Dedifferentiated amniotic fluid mesenchymal stem cell (primary cell): ENCODE measurements around the gene ITIH3.

Source experiments
- DNase-seq: peaks from one replicate; pipeline ENCODE4 v3.0.0-alpha.2; 2016; ENCODE audit errors: extremely low spot score

ITIH3 gene

DNA sequence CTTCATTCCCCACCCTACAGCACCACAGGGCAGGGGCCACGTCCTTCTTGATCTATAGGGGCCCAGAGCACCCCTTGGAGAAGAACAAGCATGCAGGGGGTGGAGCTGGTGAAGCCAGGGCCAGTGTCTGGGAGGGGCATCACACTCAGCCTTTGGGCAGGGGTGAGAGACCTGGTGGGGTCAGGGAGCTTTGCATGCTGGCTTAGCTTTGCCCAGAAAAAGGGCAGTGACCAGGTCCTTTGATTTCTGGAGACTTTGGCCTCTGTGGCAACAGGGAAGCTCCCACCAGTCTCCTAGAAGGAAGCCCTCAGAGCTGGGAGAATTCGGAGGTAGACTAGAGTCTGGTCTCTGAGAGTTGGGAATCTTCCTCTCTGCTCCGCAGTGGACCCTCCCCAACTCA, 34.9 kb downstream of the ITIH3 start:
- no peak for DNase-seq

DNA sequence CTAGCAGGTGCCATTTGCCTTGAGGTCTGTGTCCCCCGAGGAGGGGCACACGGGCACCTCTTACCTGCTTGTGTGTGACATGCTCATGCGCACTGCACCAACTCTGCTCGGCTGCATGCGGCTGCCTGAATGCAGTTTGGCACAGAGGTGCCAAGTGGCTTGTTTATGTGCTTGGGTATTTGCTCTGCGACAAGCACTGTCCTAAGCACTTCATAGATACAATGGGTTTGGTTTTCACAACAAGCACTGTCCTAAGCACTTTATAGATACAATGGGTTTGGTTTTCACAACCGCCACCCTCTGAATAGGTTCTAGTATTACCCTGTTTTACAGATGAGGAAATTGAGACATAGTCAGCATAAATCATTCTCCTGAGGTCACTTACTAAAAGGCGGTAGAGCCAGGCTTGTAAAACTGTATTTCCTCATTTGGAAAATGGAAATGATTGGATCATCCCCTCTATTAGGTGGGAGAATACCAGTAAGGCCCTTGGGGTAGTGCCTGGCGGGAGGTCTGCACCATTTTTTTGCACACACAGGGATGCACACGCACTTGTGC, 35.4 kb downstream of the ITIH3 start:
- DNase-seq = no peak

DNA sequence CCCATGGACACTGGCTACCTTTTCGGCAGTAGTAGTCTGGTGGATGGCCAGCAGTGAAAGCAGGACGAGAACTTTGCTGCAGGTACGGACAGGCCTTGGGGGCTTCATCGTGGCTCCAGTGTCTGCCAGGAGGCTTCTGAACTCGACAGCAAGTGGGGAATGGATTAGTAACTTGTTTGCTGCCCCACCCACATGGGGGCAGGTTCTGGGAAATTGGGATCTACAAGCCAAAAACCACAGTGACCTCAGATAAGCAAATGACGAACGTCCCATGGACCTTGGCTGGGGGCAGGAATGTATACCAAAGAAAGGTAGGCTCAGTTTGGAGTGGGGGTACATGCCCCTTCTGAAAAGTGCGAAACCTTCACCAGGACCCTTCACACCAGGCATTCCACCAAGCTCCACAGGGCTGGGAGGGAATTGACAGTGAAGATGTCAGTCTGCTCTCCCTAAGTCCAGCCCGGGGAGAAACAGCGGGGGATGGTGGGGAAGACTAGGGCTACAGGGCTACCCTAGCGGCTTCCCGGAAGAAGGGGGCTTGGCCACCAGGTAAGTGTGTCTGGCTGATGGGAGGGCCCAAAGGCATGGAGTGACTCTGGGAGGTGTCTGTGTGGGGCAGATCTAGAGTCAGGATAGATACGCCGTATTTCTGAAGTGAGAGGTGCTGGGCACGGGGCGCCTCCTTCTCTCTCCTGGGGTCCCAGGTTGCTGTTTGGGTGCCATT, 36.1 kb downstream of the ITIH3 start, which contains the start of gene ITIH4:
Gene ITIH4 (minus strand): TSS at position 138 of the 724 bp plus-strand sequence. CDS start 30 bp downstream, at position 108.
- DNase-seq = no peak

DNA sequence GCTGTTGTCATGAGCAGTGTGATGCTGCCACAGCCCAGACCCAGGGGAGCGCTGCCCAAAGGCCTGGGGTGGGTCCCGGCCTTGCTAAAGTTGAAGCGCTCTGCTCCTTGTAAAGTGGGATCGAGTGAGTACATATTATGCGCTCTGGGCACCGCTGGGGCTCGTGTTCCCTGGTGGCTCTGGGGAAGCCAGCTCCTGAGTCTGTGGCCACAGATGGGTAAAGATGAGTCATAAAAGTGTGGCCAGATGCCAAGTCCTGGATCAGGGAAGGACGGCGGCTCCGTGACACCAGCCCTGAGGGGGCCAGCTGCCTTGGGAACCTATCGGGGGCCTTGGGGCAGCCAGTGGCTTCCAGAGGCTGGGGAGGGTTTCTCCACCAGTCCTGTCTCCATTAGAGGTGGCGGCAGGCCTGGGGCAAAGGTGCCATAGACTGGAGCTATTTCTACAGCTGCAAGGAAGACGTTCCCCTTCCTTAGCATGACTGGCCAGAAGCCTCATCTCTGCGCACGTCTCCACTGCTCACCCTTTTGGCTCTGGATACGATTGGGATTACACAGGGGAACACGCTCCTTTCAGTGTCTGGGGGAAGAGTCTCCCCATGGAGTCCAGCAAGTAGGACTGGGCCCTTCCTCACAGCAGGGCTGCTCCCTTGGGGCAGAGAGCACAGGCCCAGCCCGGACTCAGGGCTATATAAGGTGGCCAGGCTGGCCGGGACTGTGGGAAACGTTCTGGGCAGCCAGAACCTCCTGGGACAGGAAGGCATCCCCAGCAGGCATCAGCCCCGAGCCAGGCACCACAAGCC, 37.1 kb downstream of the ITIH3 start:
- DNase-seq = peak; percentile 68

DNA sequence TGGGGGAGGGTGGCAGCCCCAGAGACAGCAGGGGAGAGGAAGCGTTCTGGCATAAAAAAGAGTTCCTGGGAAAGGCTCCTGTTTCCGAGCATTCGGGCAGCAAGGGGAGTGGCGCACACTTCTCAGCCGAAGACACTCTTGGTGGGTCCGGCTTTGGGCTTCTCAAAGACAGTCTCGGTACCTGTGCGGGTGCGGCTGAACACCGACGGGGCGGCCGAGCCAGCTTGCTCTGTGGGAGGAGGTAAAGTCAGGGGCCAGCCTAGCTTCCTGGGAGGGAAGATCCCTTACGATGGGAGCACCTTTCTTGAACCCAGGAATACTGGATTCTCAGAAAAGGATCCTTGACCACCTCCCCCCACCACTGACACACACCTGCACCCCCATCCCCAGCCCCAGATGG, 38.6 kb downstream of the ITIH3 start:
- DNase-seq = no peak

DNA sequence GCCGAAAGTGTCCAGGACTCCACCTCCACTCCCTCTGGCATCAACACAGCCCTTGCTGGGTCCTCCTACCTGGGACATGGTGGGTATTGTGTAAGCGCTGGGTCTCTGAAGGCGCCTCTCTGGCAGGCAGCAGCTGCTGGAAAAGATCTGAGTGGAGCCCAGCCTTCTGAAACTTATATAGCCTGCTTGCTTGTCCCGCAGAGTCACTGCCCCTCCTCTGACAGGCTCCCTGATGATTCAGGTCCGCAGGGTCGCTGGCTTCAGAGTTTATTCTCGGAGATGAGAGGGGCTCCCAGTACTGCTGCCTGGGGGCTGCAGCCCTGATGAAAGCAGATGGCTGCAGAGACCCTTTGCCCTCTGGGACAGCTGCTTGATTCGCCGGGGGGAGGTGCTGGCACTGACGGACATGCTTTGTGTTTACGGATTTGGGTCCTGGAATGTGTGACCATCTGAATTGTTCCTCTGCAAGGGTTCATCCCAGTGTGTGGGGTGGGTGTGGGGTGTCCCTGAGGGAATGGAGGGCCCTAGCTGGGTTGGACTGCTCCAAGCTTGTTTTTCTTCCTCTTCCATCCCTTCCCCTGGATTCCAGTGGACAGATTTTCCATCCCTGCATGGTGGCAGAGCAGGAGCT, 40.4 kb downstream of the ITIH3 start, which contains the start of gene MUSTN1:
Gene MUSTN1 (minus strand): TSS at position 149 of the 631 bp plus-strand sequence. CDS start 71 bp downstream, at position 78.
- no peak for DNase-seq

DNA sequence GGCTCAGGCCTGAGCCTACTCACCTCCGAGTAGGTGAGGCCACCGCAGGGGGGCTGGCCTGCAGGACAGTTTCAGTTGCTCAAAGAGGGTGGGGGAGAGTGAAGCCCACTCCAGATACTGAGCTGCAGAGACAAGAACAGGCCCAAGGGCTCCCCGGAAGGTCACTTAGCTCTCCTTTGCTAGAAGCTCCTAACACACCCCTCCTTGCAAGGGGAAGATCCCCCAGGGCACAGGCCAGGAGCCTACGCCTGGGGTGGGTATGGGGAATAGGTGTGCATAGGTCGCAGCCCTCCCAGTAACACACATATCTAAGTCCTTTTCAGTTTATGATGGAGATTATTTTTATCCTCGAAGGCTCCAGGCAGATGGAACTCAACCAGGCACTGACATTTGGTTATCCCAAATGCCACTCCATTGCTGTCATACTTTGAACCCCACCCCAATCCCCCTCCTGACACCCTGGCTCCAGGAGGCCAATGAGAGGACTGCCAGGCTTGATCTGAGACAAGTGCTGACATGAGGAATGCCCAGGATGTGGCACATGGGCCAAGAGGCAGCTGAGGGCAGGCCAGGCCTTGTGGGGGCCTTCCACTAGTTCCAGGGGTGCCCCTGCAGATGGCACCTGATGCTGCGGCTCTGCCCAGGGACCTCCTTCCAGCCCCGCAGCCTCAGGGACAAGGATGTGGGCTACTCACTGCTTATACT, 41.3 kb downstream of the ITIH3 start:
- DNase-seq = no peak

DNA sequence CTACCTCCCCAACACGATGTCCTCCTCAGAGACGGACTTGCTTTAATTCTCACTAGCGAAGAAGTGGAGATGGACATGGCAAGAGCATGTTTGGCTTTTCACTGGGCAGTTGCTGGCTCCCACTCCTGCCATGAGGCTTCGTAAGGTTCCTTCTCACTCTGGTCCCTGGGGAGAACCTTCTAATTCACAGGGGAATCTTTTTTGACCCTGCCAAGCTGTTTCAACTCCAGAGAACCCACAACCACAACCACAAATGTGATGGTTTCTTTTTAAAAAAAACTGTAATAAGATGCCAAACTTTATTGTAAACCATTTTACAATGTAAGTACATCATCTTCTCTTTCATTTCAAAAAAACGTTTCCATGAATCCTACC, 41.9 kb downstream of the ITIH3 start:
- DNase-seq = no peak

DNA sequence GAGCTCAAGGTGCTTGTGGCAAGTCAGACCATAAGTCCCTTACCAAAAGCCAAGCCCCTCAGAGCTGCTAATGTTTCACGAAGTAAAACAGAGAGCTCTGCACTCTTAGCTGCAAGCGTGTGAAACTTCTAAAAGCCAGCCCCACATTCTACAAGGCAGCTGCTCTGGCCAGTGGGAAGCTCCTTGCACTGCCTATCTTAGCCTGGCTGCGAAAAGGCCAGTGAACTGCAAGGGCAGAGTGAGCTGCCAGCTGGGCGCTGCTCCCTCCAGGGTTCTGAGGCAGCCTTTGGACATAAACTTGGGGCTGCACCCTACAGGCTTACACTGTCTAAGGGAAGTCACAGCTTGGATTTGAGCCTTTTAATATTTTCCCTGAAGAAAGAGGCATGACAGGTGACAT, 42.4 kb downstream of the ITIH3 start:
- DNase-seq = no peak

DNA sequence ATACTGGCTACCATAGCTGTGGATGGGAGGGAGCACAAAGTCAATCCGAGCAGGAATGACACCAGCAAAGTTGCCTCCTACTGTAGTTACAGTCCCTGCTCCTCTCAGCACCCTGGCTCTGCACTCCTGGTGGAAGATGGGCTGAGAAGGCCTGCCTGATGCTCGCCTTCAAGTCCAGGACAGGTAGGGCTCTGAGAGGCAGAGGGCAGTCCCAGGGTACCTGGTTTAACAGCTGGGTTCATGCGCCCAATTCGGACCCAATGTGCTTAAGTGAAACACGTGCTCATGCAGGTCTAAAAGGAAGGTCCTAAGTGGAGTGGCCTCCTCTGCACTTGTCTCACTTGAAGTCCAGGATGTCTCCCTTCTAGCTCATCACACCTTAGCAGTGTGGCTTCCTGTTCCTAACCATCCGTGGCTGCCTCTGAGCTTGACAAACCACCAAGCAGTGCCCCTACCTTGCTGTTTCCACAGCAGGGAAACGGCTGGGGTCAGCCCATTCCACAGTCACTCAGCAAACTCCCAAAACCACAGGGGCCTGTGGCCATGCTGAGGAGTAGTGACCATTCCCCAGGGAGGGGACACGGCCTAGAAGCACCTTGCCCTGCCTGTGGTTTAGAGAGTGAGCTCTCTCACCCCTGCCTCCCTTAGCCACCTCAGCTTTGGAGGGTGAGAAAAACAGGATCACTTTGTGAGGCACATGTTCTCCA, 44.1 kb downstream of the ITIH3 start:
- DNase-seq = no peak

DNA sequence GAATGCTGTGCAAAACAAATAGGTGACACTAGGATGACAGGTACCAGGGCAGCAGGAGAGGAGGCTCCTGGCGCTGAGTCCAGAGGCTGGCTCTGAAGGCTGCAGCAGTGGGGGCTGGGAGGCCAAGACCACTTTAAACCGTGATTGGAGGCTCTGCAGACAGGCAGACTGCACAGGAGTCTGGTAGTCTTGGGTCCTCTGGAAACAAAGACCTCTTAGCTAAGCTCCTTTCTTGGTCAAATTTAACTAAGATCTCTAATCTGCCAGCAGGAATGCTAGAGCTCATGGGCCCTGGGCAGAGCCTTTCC, 44.6 kb downstream of the ITIH3 start:
- no peak for DNase-seq

DNA sequence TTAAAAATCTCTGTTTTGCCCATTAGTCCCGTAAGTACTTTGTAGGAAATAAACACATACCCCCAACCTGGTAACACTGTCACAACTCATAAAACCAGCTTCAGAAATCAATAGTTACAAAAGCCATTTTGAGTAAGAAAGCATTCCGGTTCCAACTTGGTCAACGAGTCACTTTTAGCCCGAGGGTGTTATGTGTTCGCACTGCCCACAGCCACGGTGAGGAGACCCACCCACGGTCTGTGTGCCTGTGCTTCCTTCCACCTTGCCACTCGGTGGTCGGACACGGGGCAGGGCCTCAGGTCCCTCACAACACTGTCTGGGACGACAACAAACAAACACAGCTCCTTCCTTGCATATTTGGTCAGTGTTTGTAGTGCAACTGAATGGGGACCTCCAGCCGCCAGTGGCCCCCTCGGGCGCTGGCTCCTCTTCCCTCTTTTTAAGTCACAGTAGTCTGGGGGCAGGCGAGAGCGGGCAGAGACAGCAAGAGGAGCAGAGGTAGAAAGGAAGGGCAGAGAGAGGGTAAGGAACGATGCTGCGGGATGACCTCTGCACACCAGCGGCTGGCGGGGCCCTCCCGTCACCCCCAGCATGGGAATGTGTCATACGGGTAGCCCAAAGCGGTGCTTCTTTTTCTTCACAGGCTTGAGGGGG, 45.4 kb downstream of the ITIH3 start:
- DNase-seq = no peak

DNA sequence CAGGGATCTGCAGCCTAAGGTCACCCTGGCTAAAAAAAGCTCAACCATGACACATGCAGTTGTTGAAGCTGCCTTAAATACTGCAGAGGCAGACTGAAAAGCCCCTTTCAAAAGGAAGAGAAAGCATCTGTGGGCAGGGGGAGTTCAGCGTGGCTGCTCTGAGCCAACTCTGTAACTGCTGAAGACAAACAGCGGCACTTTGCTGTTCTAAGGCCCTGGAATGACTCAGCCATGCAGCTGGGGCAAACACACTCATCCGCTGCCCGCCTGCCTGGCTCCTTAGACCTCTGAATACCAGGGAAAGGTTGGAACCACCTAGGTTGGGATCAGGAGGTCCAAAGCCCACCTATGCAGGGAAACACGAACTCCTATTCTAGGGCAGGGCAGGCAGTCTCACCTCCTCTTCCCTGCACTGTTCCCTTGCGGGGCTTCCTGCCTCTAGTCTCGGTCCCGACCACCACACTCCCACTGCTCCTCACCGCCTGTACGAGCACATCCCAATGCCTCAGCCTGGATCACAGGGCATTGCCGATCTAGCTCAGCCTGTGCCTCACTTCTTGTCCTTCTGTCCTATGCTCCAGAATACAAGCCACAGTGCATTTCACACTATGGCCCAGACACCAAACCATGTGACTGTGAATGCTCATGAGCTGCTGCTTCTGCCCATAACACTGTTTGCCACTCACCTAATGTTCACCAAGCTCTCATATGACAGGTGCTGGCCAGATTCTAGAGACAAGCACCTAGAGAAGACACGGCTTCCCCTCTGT, 46.8 kb downstream of the ITIH3 start:
- no peak for DNase-seq

DNA sequence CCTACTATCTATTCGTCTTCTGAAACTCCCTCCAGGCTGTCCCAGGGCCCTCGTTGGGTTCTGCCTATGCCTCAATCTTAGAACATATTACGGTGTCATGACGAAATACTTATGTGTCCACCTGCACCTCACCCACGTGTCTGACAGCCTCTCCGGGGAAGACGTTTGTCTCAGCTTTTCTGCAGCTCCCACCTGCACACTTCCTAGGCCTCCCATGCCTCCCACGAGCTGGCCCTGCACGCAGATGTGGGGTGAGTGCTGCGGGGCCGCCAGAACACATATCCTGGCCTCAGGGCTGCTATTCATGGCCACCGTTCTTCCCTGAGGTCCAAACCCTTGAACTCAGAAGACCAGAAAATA, 47.4 kb downstream of the ITIH3 start:
- no peak for DNase-seq

DNA sequence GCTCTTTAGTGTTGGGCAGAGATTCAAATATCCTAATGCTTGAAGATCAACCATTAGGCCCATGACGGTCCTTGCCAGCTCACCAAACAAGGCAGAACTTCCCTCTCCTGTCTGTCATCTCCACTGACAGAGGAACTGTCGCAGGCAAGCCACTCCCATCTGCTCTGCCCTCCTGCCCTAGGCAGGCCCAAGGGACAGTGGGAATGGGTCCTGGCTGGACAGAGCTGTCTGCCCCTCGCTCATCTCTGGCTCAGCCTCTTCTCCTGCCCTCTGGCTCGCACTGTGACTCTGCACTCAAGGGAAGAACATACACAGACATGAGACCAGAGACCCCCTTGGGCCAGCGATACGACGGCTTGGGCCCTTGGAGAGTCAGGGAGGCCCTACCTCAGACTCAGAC, 47.8 kb downstream of the ITIH3 start:
- DNase-seq = no peak

DNA sequence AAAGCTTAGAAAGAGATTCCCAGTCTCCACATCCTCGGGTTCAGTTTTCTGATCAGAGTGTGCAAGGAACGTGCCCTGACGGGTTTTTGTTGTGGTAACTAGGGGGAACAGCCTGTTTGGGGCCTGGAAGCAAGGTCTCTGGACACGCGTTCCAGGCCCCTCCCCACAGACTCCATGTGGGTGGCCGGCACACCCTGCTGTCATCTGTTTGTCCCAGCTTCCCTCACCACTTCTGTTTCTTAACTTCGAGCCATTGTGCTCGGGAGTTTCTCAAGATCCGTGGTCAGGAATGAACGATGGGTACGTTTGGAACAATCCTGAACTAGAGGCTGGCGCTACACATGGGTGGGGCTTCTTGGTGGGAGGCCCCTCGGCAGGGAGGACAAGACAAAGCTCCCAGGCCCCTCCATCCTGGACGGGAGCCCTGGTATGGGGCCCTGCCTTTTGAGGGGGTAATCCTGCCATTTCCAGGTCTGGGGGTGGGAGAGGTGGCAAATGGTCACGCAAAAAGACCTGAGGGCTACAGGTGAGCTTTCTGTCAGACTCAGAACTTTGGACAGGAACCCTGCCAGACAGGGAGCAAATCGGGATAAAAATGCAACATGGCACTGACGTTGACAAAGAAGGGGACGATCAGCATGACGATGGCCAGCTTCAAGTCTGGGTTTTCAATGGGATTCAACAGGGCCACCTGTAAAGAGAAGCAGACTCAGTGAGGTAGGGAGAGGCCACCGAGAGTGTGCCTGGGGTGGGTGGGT, 48.7 kb downstream of the ITIH3 start:
- DNase-seq = no peak

DNA sequence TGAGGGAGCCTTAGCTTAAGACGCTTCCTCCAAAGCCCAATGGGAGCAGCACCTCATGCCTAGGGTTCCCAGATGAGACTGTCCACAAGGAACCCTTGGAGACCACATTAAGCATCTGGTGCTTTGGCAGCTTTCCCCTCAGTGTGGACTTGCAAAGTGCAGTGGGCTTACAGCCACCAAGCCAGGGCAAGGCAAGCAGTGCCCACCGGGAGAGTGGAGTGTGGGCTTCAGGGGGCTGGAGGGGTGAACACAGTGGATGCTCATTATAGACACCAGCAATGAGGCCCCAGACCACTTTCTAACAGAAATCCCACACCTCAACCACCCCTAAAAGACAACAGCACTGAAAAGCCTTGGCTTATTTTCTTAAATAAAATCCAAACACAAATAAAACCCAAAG, 49.3 kb downstream of the ITIH3 start:
- no peak for DNase-seq

DNA sequence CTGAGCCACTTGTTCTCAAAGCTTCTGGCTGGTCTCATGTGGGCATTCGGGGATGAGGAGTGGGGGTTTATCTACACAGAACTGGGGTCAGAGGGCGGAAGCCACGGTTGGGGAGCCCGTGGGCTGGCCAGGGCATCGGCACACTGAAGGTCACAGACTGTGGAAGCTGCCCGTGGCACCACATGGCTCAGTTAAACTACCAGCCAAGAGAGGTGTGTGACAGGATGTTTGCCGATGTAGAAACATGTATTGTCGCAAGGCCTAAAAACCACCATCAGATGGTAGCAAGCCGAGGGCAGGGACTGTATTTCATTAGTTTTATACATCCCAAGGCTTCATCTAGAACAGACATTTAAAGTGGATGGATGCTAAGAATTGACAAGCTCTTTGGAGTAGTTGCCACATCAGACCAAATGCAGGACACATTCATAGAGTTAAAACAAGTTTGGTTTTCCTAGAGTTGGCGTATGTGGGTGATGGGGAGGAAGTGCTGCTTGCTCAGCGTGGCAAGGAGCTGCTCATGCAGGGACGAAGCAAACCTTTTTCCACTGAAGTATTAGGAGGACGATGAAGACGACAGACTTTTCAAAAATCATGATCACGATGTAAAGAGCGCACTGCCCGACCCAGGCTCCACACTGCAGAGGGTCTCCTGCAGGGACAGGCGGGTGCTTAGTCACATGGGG, 49.8 kb downstream of the ITIH3 start:
- DNase-seq = no peak

DNA sequence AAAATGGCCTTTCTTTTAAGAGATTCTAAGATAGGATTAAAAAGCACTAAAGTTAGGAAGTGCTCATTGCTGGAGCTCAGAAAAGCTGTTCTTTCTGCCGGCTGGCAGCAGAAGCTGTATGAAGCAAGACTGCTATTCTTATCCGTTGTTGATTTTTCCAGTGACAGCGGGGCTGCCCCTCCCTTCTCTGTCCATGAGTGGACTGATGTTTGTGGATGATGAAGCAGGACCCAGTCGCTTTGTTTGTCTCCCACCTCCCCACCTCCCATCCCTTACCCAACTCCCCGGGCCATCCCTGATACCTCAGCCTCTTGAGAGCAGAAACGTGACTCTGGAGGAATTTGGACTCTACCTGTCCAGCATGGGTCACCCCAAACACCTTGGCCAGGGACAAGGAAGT, 50.6 kb downstream of the ITIH3 start:
- DNase-seq = no peak
